Measurements from ENCODE around the gene P2RX6. TPM values are rescaled to one million over a fixed set of nuclear protein-coding genes. Genes with fewer than 3 reads are reported as not detected.
"Not testable (repeated sequence)": the region's sequence is repeated elsewhere in the genome, so short reads cannot be mapped to it uniquely, and the experiment has no call there.

P2RX6 gene
- total RNA-seq, 1 donor from 2014 or later, result 1.2 TPM

DNA sequence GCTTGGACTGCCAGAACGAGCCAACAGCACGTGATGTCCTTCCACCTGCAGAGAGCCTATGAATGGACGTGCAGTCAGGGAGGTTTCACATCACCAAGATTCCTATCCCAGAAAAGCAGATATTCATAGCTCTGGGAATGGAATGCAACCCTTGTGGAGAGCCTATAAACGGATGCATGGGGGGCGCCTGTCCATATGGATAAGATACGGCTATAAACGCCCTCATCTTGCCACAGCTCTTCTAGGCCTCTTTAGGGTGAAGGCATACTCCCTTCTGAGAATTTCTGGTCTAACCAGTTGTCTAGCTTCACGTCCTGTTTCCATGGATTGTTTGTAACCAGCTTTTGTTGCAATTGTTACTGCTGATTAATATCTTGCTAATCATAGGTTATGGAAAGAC lies 56.8 kb downstream of the P2RX6 start:
- DNase-seq (ENCODE audit: low spot score), result not testable (repeated sequence)

DNA sequence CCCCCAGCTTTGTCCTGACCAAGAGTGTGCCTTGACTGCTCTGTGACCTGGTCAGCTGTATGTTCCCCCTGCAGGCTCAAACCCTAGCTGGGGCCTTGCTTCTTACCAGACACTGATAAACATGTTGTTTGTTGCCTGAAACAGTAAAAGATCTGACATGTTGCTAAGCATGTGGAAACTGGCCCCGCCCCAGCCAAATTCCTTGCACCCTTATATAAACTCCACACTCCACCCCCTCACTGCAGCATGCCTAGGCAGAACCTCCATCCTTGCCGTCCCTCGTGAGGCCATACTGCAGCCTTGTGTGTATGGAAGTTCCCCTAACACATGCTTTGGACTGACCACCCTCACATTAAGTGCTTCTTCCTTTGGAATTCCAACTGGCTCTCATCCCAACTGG lies 58.1 kb downstream of the P2RX6 start:
- DNase-seq (ENCODE audit: low spot score), result no peak

DNA sequence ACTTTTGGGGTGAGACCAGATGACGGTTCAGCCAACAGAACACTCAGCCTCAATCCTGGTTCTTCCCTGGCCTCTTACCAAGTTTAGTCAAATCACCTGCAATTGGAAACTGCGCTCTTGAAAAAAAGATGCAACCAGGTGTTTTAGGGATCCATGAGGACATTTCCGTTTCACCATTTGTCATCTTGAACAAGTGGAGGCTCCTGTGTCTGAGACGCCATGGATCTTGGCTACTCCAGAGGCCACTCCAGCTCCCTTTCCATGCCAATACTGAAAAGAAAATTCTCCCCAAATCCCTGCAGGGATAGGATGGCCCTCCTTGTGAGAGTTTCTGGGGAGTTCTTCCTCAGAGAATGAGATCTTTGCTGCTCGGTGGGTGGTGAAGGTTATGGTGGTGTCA lies 58.5 kb downstream of the P2RX6 start:
- no peak for DNase-seq (ENCODE audit: low spot score)

DNA sequence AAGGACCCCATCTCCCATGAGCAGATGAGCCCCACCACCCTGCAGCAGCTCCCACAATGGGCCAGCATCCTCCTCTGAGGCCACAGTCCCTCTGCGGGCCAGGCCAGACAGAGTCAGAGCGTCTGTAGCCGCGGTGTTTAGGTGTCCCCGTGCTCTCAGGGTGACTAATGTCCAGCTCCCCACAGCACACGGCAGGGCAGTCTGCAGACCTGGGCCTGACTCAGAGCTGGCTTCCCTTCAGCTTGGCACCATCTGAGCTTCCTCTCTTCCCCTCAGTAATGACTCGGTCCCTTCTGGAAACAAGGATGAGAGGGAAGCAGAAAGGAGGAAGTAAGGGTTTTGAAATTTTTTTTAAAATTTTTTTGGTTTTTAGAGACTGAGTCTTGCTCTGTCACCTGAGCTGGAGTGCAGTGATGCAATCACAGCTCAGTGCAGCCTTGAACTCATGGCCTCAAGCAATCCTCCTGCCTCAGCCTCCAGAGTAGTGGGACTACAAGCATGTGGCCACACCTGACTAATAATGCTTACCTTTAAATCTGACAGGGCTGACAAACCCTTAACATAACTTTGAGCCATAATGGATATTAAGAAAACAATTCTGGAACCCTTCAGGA lies 59.2 kb downstream of the P2RX6 start:
- no peak for DNase-seq (ENCODE audit: low spot score)

DNA sequence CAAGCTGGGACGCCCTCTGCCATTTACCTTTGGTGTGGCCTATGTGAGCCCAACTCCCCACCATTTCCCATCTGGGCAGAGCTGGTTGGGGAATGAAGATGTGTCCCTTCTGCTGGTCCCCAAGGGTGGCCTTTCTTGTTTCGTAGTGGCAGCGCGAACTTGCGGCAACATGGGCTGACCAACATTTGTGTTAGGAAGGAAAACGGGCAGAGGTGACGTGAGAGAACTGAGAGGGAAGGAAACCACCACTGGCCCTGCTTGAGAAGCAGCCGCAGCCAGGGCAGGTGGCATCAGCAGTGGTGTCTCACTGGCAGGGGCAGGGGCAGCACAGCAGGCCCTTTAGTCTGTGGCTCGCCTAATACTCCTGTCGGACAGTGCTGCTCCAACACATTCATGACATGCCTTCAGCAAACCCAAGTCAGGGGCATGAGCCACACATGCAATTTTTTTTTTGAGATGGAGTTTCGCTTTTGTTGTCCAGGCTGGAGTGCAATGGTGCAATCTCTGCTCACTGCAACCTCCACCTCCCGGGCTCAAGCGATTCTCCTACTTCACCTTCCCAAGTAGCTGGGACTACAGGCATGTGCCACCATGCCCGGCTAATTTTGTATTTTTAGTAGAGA lies 60.7 kb downstream of the P2RX6 start:
- no peak for DNase-seq (ENCODE audit: low spot score)

DNA sequence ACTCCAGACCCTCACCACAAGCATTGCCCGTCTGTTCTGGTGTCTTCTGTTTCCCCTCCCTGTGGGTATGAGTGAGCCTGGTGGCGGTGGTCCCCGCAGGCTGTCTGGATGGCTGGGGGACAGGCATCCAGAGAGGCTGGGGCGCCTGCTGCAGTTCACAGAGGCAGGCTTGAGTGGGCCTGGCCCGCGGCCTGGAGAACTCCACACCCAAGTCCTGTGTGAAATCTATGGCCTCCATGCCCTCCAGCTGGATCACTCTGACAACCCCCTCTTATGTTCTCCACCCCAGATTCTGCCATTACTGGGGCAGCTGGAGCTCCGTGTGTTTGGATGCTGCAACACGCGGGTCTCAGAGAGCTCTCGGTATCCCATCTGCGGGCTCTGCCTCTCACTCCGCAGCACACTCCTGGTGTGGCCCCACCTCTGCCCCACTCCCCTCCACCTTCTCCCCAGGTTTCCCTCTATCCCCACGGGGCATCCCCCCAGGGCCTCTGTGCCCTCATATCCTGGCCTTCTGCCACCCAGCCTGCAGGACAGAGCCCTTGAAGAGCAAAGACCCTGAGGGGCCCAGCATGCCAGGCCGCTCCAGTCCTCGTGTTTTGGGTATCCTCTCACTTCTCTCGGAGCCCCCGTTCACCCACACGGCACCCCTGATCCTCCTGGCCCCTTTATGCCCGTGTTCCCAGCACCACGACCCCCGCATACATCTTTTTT lies 62.1 kb downstream of the P2RX6 start:
- no peak for DNase-seq (ENCODE audit: low spot score)

Small RNA genes lying within 50 kb of the gene (microRNA-seq; reads per million reads assigned to microRNA genes)
- gene MIR649 (ENCODE audit: borderline number of aligned reads), result not detected

Other genes starting within 250 kb of the P2RX6 start
- gene SERPIND1, start 241.1 kb upstream of the P2RX6 start, total RNA-seq, result 0.35 TPM
- gene PI4KA, start 156.4 kb upstream of the P2RX6 start, total RNA-seq, result 79.1 TPM
- gene SNAP29, start 156.2 kb upstream of the P2RX6 start, total RNA-seq, result 30.8 TPM
- 46.1 TPM for gene CRKL, start 97.8 kb upstream of the P2RX6 start, total RNA-seq
- gene AIFM3, start 47.9 kb upstream of the P2RX6 start, total RNA-seq, result 2.1 TPM
- 70.8 TPM for gene LZTR1, start 32.9 kb upstream of the P2RX6 start, total RNA-seq
- 15.5 TPM for gene THAP7, start 13.0 kb upstream of the P2RX6 start, total RNA-seq
- 7.6 TPM for gene SLC7A4, start 17.4 kb downstream of the P2RX6 start, total RNA-seq
- gene LRRC74B, start 30.8 kb downstream of the P2RX6 start, total RNA-seq, result not detected

Measured in mesenteric fat pad (tissue), 1 donor.